GM23338 (cell line): ENCODE measurements around the gene SH2D6. TPM values are rescaled to one million over a fixed set of nuclear protein-coding genes. Genes with fewer than 3 reads are reported as not detected.

ENCODE experiments used
- ATAC-seq: fragments of 200-7000 bp; cut with Tn5 transposase; 3 replicates; pipeline ENCODE4 v1.9.1; 2020
- DNase-seq: peaks from one replicate; pipeline ENCODE4 v3.0.0-alpha.2; 2015; ENCODE audit warnings: low spot score
- H2AFZ ChIP-seq: fragments of 200-600 bp; sonication (generic); 2 replicates; pipeline ENCODE4 v1.8.0; 2016; ENCODE audit warnings: antibody characterized with exemption, mild to moderate bottlenecking, moderate library complexity
- H3F3A ChIP-seq: fragments of 200-600 bp; sonication (generic); replicated peaks from 2 replicates; pipeline ENCODE4 v1.8.0; 2017; ENCODE audit warnings: antibody characterized with exemption, mixed run types, low read depth
- H3K27ac ChIP-seq: fragments of 200-600 bp; sonication (generic); 2 replicates; pipeline ENCODE4 v1.6.1; 2016; ENCODE audit warnings: low read depth
- H3K27me3 ChIP-seq: fragments of 200-600 bp; sonication (generic); 2 replicates; pipeline ENCODE4 v1.8.0; 2016; ENCODE audit warnings: mild to moderate bottlenecking, mixed run types, moderate library complexity; ENCODE audit not compliant: insufficient read depth
- H3K36me3 ChIP-seq: fragments of 200-600 bp; sonication (generic); 2 replicates; pipeline ENCODE4 v1.8.0; 2016; ENCODE audit warnings: mild to moderate bottlenecking; ENCODE audit not compliant: insufficient read depth
- H3K4me1 ChIP-seq: fragments of 200-600 bp; sonication (generic); 2 replicates; pipeline ENCODE4 v1.8.0; 2016; ENCODE audit warnings: mild to moderate bottlenecking, moderate library complexity; ENCODE audit not compliant: insufficient read depth
- H3K4me2 ChIP-seq: fragments of 200-600 bp; sonication (generic); 2 replicates; pipeline ENCODE4 v1.7.1; 2017; ENCODE audit warnings: mixed run types
- H3K4me3 ChIP-seq: fragments of 200-600 bp; sonication (generic); 2 replicates; pipeline ENCODE4 v1.6.1; 2016; ENCODE audit warnings: mixed run types
- H3K79me2 ChIP-seq: fragments of 200-600 bp; sonication (generic); replicated peaks from 2 replicates; pipeline ENCODE4 v1.8.0; 2017; ENCODE audit warnings: mild to moderate bottlenecking; ENCODE audit not compliant: insufficient read depth
- H3K9me2 ChIP-seq: fragments of 200-600 bp; sonication (generic); 2 replicates; pipeline ENCODE4 v1.8.0; 2017; ENCODE audit not compliant: insufficient read depth
- H4K20me1 ChIP-seq: fragments of 200-600 bp; sonication (generic); replicated peaks from 2 replicates; pipeline ENCODE4 v1.8.0; 2017; ENCODE audit warnings: mild to moderate bottlenecking; ENCODE audit not compliant: insufficient read depth
- H3K27ac Mint-ChIP-seq: 2 replicates; pipeline ENCODE4 v1.8.0; 2020; ENCODE audit warnings: inconsistent platforms, mild to moderate bottlenecking, moderate library complexity, mixed read lengths
- H3K27me3 Mint-ChIP-seq: 3 replicates; pipeline ENCODE4 v1.8.0; 2022; ENCODE audit warnings: low read depth, mild to moderate bottlenecking, moderate library complexity, mixed read lengths, inconsistent platforms; ENCODE audit not compliant: insufficient read depth, poor library complexity
- H3K36me3 Mint-ChIP-seq: 3 replicates; pipeline ENCODE4 v1.8.0; 2021; ENCODE audit warnings: low read depth, mild to moderate bottlenecking, inconsistent platforms, moderate library complexity, mixed read lengths
- H3K4me1 Mint-ChIP-seq: 3 replicates; pipeline ENCODE4 v1.8.0; 2020; ENCODE audit warnings: mild to moderate bottlenecking, inconsistent platforms, mixed read lengths
- H3K4me3 Mint-ChIP-seq: 3 replicates; pipeline ENCODE4 v1.8.0; 2021; ENCODE audit warnings: moderate library complexity, mild to moderate bottlenecking, inconsistent platforms, mixed read lengths
- H3K9me3 Mint-ChIP-seq: 3 replicates; pipeline ENCODE4 v1.8.0; 2020; ENCODE audit warnings: moderate library complexity, mild to moderate bottlenecking, inconsistent platforms, mixed read lengths
- CREB1 ChIP-seq: fragments of 250-450 bp; sonication (Bioruptor Pico); IDR thresholded peaks from 2 replicates; pipeline ENCODE4 v1.5.0; 2020; ENCODE audit warnings: low read depth, mild to moderate bottlenecking, moderate library complexity
- CTCF ChIP-seq, 2 experiments: fragments of 200-600 bp in 1 of 2; sonication (generic) in 1 of 2; conservative IDR thresholded peaks; 2 replicates each; pipeline versions ENCODE4 v1.5.1 to v1.6.1; 2016 to 2017; ENCODE audit warnings: antibody characterized with exemption in 2 of 2, low read depth in 2 of 2, mild to moderate bottlenecking in 2 of 2, moderate library complexity in 1 of 2
- EZH2 ChIP-seq: fragments of 200-600 bp; sonication (generic); IDR thresholded peaks from one replicate; pipeline ENCODE4 v1.8.0; 2017; ENCODE audit warnings: antibody characterized with exemption, mild to moderate bottlenecking, low read depth; ENCODE audit not compliant: unreplicated experiment
- JUNB ChIP-seq: IDR thresholded peaks from one replicate; pipeline ENCODE4 v1.6.1; 2016; ENCODE audit warnings: antibody characterized with exemption; ENCODE audit not compliant: unreplicated experiment
- NANOG ChIP-seq: IDR thresholded peaks from 2 replicates; pipeline ENCODE4 v1.6.1; 2016; ENCODE audit warnings: antibody characterized with exemption, borderline replicate concordance
- POLR2AphosphoS5 ChIP-seq: IDR thresholded peaks from 2 replicates; pipeline ENCODE4 v1.6.1; 2016; ENCODE audit warnings: antibody characterized with exemption, low read depth
- REST ChIP-seq: IDR thresholded peaks from one replicate; pipeline ENCODE4 v1.6.1; 2018; ENCODE audit warnings: antibody characterized with exemption; ENCODE audit not compliant: unreplicated experiment
- STAT1 ChIP-seq: IDR thresholded peaks from one replicate; pipeline ENCODE4 v1.6.1; 2016; ENCODE audit warnings: antibody characterized with exemption; ENCODE audit not compliant: unreplicated experiment
- ZNF114 ChIP-seq: fragments of 250-450 bp; sonication (Bioruptor Pico); IDR thresholded peaks from 2 replicates; pipeline ENCODE4 v1.5.0; 2020; ENCODE audit warnings: mild to moderate bottlenecking, moderate library complexity
- ZNF331 ChIP-seq: fragments of 250-450 bp; sonication (Bioruptor Pico); IDR thresholded peaks from 2 replicates; pipeline ENCODE4 v1.5.0; 2020; ENCODE audit warnings: low read depth, mild to moderate bottlenecking, moderate library complexity
- ZNF462 ChIP-seq: fragments of 250-450 bp; sonication (Bioruptor Pico); IDR thresholded peaks from 2 replicates; pipeline ENCODE4 v1.5.0; 2020; ENCODE audit warnings: mild to moderate bottlenecking, moderate library complexity
- polyA plus RNA-seq: library from polyadenylated mRNA; unstranded; fragments of >200 nt; fragmentation: Nextera tagmentation; extraction: Ambion mirVana; gene quantifications from 2 replicates; pipeline ENCODE4 v1.2.1, GENCODE V29; 2016
- total RNA-seq: library from RNA; depleted of rRNA; stranded (reverse); fragments of >200 nt; shearing (Covaris generic); gene quantifications from 2 replicates; pipeline ENCODE4 v1.2.3, GENCODE V29; 2014

Gene SH2D6
- total and polyA plus RNA-seq, 2 experiments from 2014 or later, result 0.37 TPM; not detected in 1

DNA sequence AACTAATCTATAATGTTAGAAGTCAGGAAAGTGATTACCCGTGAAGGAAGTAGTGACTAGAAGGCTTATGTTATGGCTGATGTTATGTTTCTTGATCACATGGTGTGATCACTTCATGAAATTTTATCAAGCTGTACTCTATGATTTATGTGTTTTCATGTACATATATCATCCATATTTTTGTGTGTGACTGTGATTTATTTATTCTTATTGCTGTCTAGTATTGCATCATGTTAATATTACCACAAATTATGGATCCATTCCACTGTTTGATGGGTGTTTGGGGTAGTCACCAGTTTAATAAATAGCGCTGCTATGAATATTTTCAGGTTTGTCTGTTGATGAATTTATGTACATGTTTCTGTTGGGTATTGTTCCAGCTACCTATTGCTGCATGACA is 59.4 kb downstream of the SH2D6 start:
- H3K9me3 Mint-ChIP-seq, result no peaks in the 10 kb centered on the region
- H3K36me3 Mint-ChIP-seq, result no peaks in the 10 kb centered on the region
- DNase-seq (no peak), ATAC-seq (no peak)
- Histone ChIP-seq H4K20me1 (no peaks in the 10 kb centered on the region), H3K79me2 (no peaks in the 10 kb centered on the region), H3K9me2 (no peaks in the 10 kb centered on the region), H3K4me3 (no peak overlapping the region), H3K4me1 (no peaks in the 10 kb centered on the region), H2AFZ (no peak overlapping the region), H3K27me3 (no peaks in the 10 kb centered on the region), H3K4me2 (no peak overlapping the region), H3F3A (no peaks in the 10 kb centered on the region), H3K36me3 (no peaks in the 10 kb centered on the region), H3K27ac (no peak overlapping the region)
- H3K4me3 Mint-ChIP-seq, result no peak overlapping the region
- peaks cover 3% of the 10 kb centered on the region for H3K27me3 Mint-ChIP-seq
- no peak overlapping the region for H3K27ac Mint-ChIP-seq
- peaks cover 7% of the 10 kb centered on the region for H3K4me1 Mint-ChIP-seq
- TF ChIP-seq ZNF462 (CRISPR knock-in tag), result no peak
- no peak for TF ChIP-seq STAT1
- TF ChIP-seq REST, result no peak
- no peak for TF ChIP-seq POLR2AphosphoS5
- no peak for TF ChIP-seq NANOG
- no peak for TF ChIP-seq CREB1
- TF ChIP-seq ZNF331 (CRISPR knock-in tag), result no peak
- TF ChIP-seq CTCF (conservative IDR thresholded peaks at IDR 0.05; ENCODE audit: low read depth in 2 of 2), result no peak
- no peak for TF ChIP-seq JUNB
- no peak for TF ChIP-seq EZH2
- TF ChIP-seq ZNF114 (CRISPR knock-in tag), result no peak
